Dermis blood vessel endothelial cell (primary cell): Measurements from ENCODE around the gene PTPRN2. TPM values are rescaled to one million over a fixed set of nuclear protein-coding genes. Genes with fewer than 3 reads are reported as not detected.
"Not testable (repeated sequence)": the region's sequence is repeated elsewhere in the genome, so short reads cannot be mapped to it uniquely, and the experiment has no call there.

Experiments
- DNase-seq: peaks from one replicate; pipeline ENCODE4 v3.0.0; 2010
- total RNA-seq: library from RNA; depleted of rRNA; stranded (reverse); fragments of >200 nt; gene quantifications from 2 replicates; pipeline ENCODE4 v1.2.3, GENCODE V29; 2014

Gene PTPRN2
- total RNA-seq, 1 donor from 2014 or later, result 2.2 TPM

GRCh38 chr7:158055726-158056510 is 531.7 kb downstream of the PTPRN2 start:
- no peak for DNase-seq

GRCh38 chr7:158054611-158055010 is 533.0 kb downstream of the PTPRN2 start:
- DNase-seq, result no peak

DNA sequence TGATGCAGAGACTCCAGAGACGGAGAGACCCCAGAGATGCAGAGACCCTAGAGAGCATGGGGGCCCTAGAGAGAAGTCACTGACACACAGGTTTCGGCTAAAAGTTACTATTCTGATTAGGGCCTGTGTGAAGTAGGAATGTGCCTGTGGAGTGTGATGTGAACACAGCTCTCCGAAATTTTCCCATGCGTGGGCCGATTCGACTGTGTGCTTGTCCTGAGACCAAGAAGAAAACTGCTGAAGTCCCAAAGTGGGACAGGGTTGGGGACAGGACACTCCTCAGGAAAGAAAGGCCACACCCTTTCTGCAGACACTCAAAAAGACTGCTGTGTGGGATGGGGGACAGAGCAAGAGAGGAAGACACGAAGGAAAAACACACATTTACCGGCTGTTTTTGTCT is 533.5 kb downstream of the PTPRN2 start:
- DNase-seq, result no peak

DNA sequence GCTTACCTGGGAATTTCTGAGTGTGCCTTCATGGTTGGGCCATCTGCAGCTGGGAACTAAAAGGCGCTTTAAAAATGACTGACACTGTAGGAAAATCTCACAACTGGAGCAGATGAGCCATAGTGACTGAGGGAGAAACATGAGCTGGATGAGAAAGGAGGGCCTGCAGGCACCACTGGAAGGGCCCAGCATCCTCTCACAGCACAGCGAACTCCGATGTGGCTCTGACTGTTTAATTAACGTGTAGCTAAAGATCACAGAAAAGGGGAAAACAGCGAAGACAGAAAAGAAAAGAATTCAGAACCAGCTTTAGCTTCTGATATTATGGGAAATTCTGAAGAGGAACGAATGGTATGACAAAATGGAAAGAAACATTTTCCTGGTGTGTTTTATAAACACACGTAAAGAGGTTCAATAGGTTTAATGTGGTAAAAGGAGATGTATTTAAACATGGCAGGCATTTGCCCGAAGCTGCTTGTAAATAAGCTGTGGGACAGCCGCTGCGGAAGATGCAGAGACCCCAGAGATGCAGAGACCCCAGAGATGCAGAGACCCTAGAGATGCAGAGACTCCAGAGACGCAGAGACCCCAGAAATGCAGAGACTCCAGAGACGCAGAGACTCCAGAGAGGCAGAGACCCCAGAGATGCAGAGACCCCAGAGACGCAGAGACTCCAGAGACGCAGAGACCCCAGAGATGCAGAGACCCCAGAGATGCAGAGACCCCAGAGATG is 534.3 kb downstream of the PTPRN2 start:
- DNase-seq, result no peak

- no peak for DNase-seq
These were observed 535.1 kb downstream of the PTPRN2 start for GRCh38 chr7:158052381-158053060.

GRCh38 chr7:158051776-158052175 is 535.8 kb downstream of the PTPRN2 start:
- DNase-seq, result no peak

DNA sequence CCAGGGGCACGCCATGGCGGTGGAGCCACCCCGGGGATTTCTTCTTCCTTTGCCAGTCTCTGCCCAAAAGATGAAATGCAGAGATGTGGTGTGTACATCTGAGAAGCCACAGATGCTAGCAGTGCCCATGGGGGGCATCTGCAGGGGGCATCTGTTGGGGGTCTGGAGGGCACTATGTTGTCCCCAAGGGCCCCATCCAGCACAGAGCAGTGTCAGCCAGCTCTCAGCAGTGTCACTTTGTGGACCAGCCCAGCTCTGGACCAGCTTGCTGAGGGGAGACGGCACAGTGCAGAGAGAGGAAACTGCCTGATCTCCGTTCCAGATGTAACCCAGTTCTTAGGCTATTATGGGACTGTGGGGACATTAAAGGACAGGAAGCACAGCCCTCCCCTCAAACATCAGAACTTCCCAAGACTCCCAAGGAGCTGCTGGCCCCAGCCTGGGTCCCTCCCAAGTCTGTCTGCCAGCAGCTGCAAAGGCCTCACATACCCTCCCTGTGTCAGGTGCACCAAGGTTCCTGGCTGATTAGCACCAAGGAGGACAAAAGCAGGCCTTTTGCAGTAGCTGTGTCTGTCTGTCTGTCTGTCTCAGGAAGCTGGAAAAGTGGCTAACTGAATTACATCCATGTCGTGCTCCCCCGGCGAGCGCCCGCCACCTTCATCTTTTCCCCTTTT is 536.5 kb downstream of the PTPRN2 start:
- DNase-seq, result no peak

GRCh38 chr7:158050441-158050977 is 537.1 kb downstream of the PTPRN2 start:
- DNase-seq, result no peak

DNA sequence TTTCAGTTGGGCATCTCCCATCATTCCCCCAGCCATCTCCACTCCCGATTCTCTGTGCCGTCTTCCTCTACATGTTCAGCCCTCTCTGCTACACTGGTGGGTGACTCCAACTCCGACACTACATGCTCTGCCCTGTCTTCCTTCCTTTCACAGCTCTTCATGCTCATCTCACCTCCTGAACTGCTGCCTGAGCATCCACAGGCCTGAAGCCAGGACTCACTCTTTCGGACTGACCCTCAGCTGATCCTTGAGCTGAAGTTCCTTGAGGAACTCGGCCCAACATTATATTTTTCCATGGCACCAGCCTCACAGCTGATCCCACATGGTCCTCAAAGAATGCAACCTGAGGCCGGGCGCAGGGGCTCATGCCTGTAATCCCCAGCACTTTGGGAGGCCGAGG is 538.4 kb downstream of the PTPRN2 start:
- DNase-seq, result no peak

GRCh38 chr7:158048569-158048968 is 539.1 kb downstream of the PTPRN2 start:
- DNase-seq, result no peak

- DNase-seq, result no peak
These were observed 540.1 kb downstream of the PTPRN2 start for GRCh38 chr7:158047391-158048059.

DNA sequence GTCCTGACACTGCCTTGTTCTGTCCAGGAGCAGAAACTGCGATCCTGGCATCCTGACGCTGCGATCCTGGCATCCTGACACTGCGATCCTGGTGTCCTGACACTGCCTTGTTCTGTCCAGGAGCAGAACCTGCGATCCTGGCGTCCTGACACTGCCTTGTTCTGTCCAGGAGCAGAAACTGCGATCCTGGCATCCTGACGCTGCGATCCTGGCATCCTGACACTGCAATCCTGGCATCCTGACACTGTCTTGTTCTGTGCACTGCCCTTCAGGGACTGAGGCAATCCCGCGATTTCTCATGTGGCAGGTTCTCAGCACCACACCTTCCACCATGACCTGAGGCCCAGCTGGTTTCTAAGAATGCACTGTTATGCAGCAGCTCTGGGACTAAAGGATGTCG is 541.4 kb downstream of the PTPRN2 start:
- not testable (repeated sequence) for DNase-seq

DNA sequence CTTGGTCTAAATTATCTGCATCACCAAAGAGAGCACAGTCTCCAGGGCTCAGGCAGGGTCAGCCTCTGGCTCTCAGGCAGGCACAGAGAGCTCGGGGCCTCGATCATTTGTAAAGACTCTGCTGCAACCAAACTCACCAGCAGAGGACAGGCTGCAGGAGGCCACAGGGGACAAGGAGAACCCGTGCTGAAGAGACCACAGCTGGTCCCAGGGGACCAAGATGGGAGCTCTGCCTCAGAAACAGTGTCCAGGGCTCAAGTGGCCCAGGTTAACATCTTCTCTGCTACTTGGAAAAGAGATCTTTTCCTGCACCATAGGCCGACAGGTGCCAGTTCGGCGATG is 543.2 kb downstream of the PTPRN2 start:
- no peak for DNase-seq

DNA sequence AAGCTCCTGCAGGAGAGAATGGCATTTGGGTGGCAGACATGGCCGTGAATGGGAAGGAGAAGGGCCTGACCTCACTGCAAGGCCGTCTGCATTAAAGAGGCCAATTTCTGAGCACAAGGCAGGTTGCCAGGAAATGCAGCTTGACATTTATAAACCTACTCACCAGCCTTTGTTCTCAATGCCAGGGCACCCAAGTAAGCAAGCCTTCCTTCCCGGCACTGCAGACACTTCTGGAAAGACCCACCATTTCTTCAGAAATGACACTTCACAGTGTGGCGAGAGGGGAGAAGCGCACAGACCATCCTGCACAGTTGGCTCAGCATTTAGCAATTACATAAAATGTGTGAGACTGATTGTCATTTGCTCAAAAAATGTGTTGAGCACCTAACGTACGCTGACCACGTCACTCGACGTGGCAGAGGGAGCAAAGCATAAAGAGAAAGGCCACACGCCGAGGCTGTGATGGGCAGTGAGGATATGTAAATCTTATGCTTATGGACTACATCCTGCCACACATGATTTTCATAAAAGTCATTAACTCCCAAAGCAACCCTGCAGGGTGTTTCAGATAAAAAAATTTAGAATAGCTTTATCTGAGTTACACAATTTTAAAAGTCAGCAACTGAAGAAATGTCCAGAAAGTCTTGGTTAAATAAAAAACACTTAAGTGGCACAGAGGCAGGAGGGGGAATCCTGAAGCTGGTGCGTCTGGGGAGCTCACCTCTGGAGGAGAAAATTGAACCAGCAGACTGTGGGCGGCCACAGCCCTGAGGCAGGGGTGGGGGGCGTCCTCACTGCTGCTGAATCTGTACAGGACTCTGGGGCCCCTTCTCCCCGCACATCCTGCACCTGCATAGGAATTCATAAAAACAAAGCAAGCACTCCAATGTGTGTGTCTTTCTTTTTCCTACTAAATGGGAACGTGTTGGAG is 543.8 kb downstream of the PTPRN2 start:
- DNase-seq, result no peak

- DNase-seq, result no peak
These were observed 545.3 kb downstream of the PTPRN2 start for GRCh38 chr7:158042156-158042880.

DNA sequence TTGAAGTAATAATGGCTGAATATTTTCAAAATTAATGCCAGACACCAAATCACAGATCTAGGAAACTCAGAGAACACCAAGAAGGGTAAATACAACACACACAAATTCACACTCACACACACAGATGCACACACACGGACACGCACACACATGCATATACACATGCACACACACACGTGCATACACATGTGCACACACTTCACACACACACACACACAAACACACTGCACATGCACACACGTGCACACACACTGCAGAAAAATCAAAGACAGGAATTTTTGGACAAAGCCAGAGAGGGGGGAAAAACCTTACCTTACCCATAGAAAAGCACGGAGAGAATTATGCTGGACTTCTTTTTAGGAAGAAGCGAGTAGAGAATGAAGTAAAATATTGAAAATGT is 547.4 kb downstream of the PTPRN2 start:
- no peak for DNase-seq

GRCh38 chr7:158039270-158039669 is 548.4 kb downstream of the PTPRN2 start:
- DNase-seq, result no peak

DNA sequence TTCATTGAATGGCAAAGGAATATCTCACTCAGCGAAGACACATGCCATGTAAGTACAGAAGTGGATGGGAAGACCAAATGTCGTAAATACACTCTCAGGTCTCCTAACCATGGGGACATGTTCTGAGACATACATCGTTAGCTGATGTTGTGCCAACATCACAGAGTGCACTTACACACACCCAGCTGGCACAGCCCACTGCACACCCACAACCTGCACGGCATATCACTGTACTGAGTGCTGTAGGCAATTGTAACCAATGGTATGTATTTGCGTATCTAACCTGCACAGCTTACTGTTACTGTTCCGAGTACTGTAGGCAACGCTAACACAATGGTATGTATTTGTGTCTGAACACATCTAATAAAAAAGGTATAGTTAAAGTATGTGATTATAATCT is 550.4 kb downstream of the PTPRN2 start:
- no peak for DNase-seq

DNA sequence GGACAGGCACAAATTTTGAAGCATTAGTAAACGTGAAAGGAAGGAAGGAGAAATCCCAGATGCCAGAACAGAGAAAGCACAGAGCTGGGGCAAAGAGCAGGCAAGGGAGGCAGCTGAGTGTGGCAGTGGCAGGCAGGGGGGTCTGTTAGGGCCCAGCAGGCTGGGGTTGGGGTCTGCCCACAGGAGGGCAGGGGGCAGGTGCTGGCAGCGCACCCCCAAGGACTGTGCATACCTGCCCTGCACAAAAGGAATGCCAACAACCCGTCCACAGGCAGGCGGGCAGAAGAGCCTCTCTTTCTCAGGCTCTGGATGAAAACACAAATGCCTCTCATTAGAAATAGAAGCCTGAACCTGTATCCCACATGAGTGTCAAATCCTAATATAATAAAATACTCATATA is 552.3 kb downstream of the PTPRN2 start:
- DNase-seq, result no peak

DNA sequence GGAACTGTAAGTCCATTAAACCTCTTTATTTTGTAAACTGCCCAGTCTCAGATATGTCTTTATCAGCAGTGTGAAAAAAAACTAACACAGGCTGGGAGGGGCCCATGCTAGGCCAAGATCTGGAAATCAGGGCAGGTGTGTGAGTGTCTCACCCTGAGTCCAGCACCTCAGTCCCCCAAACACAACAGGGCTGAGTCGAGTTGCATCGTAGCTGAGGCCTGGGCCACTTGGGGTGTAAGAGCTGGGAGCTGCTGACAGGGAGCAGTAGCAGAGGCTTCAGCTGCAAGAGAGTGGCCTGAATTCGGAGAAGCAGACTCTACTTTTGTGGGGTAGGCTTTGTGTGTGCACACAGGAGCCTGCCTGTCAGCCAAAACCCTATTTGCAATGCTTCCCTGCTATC is 553.1 kb downstream of the PTPRN2 start:
- DNase-seq, result no peak
